GM19467 (cell line): Measurements from ENCODE around the gene WWOX.

Source experiments
- ATAC-seq: cut with Tn5 transposase; IDR thresholded peaks from one replicate; pipeline ENCODE4 v1.9.1; 2021; ENCODE audit warnings: mild to moderate bottlenecking, moderate library complexity; ENCODE audit not compliant: unreplicated experiment

WWOX gene

DNA sequence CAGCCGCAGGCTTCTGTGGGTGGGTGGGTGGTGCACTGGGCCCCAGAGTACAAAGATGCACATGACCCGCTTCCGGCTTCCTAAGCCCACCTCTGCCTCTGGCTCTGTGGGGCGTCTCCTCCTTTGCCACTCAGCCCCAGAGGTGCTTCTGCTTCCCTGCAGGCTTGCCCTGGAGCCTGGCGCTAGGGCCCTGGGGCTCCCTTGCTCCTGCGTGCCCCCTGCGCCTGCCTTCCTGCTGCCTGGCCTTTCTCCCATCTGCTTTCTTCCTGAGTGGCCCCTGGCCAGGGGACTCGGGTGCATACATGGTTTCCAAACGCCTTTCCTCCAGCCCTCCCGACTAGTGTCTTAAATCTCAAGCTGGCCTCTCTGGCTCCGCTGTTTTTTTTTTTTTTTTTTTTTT lies 3.4 kb downstream of the WWOX start:
- ATAC-seq: no peak

DNA sequence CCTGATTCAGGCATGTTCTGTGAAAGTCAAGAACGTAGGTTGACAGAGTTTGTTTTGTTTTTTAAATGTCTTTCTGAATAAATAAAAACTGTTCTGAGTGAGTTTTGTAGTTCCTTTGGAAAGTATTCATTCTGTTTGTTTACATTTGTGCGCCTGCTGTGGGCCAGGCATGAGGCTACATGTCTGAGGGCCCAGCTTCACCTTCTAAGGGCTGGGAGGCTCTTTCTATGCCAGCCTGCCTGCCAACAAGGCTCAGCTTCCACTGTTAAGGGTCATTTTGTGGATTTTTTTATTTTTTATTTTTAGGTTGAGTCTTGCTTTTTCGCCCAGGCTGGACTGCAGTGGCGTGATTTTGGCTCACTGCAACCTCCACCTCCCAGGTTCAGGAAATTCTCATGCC lies 6.1 kb downstream of the WWOX start:
- ATAC-seq: no peak

DNA sequence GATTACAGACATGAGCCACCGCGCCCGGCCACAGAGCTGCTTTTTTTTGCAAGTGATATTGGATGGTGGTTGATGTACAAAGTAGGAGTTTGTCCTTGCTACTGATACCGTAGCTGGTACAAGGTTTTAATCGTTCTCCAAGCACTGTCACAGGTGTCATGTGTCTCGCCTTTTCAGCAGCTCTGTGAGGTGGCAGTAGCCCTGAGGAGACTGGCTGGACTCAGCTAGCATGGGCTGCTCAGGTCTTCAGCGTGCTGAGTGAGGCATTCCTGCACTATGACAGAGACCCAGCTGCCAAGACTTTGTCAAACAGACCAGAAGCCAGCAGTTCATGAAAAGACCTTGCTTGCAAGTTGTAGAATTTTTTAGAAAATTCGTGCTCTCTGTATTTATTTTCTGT lies 7.2 kb downstream of the WWOX start:
- no peak for ATAC-seq

DNA sequence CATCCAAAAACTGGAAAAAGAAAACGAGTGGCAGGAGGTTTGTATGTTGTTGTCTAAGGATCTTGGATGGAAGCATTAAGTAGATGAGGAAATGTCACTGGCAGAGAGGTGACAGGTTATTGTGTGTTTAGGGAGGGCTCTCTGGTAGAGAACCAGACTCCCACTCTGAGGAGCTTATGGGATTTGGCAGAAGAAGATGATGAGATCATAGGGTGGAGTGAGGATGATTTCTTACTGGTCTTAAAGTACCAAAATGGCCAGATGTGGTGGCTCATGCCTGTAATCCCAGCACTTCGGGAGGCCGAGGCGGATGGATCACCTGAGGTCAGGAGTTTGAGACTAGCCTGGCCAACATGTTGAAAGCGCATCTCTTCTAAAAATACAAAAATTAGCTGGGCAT lies 9.0 kb downstream of the WWOX start:
- ATAC-seq: no peak

DNA sequence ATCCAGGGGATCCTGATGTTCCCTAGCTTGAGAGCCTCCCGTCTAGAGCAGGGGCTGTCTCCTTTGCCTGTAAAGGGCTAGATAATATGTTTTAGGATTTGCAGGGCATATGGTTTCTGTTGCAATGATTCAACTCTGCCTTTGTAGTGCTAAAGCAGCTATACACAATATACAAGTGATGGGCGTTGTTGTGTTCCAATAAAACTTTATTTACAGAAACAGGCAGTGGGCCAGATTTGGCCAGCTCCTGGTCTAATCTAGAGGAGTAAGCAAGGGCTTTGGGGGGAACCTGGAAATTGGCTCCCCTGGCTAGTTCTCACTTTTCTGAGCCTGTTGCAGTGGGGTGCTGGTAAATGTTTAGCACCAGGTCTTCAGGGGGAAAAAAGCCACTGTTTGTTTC lies 13.8 kb downstream of the WWOX start:
- no peak for ATAC-seq

DNA sequence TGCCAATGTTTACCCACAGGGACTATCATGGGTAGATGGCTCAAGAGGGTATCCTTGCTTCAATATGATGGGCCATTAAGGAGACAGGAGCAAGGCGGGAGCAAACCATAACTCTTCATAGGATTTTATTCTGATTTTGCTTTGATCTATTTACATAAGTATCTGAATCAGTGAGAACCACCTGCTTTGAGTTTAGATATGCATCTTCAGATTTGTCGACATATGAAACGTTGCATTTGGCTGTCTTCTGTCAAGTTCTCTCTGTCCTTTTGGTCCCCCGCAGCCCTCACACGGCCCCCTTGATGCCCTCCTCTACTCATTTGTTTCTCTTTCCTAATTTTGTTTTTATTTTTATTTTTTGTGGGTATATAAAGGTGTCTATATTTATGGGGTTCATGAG lies 16.2 kb downstream of the WWOX start:
- no peak for ATAC-seq

DNA sequence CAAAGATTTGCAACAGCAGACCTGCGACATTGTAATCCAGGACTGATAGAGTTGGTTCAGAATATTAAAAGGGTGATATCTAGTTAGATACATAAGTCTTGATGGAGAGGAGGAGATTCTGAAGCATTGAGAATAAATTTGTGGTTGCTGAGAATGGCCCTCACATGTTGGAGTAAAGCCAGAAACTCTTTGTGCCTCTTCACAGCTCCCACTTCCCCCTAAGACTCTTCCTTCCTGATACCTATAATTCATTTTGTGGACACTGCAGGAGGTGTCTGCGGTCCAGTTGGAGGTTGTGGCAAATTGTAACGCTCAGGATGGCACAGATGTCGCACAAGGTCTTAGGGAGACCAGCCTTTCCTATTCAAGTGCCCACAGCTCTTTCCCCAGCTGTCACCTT lies 17.5 kb downstream of the WWOX start:
- ATAC-seq: no peak

DNA sequence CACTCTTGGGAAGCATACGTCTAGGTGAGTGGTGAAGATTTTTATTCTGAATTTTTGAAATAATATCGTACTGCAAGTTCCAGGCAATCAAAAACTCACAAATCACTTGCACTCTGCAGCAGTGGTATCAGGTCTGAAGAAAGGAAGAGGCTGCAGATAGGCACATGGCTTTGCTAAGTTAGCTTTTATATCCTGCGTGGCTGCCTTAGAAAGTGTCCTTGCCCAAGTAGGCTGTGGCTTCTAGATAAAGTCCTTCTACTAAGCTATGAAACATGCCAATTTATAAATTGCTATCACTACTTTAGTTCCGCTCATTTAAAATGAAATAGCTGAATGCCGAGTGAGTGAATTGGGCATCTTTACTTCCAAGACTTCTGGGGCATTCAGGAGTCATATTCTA lies 17.9 kb downstream of the WWOX start:
- no peak for ATAC-seq

DNA sequence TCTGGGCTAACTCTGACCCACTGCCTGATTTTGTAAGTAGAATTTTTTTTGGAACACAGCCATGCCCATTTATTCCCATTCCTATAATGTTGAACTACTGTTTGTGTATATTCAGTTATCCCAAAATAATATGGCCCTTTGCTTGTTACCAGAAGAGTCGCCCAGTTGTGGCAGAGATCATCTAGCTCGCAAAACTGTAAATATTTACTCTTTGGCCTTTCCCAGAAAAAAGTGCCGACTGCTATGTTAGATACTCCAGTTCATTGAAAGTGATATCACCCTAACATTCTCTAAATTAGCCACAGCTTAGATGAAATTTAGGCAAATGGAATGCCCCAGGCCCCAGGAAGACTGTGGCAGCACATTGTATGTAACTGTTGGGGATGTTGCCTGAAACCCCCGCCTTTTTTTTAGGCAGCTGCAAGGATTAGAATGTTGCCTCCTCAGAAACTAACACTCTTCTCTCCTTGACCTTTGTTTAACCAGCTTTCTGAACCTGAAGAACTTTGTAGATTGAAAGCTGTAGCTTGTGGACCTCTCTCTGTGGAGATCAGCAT lies 19.1 kb downstream of the WWOX start:
- ATAC-seq: no peak

DNA sequence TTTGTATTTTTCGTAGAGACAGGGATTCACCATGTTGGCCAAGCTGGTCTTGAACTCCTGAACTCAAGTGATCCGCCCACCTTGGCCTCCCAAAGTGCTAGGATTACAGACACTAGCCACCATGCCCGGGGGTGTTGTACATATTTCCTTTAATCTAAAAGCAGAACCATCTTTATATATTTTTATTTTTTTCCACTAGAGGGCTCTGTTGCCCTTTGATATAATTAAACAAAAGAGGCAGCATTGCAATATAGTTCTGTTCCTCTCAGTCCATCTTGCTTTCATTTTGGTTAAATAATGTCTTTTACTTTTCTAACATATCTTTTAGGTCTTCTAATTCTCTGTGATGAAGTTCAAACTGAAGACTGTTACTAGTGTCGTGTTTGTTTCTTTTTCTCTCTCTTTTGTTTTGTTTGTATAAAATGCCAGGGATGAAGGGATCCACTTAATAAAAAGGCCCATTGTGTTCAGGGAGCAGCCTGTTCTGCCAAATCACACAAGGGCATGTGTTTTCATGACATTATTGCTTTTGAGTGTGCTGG lies 23.4 kb downstream of the WWOX start:
- peak; percentile 87 for ATAC-seq

DNA sequence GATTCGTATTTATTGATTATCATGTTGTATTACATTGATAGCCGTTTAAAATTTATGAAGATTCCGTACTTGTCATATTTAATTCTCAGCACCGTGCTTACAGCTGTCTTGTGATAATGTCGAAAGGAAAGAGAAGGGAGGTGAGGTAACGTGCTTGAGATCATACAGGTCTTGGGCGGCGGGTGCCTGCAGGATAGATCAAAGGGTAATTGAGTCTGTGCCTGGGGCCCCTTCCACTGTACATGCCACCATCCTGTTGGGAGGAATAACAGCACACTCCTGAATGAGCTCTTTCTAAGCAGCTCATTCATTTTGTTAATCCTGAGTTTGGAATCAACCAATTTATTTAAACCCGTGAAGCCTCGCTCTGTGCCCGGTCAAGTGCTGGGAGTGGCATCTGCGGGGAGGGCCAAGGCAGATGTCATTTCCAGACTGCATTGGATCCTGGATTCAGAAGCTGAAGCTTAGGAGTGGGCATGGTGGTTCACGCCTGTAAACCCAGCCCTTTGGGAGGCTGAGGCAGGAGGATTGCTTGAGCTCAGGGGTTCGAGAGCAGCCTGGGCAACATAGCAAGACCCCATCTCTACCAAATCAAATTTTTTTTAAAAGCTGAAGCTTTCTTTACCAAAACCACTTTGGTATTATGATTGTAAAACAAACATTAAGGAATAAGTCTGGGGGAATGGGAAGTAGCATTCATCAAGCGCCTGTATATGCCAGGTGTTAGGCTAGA lies 25.8 kb downstream of the WWOX start:
- no peak for ATAC-seq

DNA sequence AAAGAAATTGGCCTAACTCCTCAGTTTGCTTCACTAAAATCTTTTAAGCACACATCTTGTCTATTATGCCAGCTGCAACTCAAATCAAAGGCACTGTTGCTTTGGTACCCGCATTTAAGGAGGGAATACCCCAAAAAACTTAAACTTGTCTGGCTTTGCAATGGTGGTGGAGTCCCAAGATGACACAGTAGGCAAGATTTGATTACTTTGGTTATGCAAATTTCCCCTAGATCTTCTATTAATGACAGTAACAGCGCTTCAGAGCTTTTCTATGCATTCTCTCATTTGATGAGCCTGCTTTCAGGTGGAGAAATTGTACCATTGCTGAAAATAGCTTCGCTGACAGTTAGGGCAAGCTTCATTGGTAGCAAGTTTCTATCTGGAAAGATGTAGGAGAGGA lies 27.2 kb downstream of the WWOX start:
- no peak for ATAC-seq

DNA sequence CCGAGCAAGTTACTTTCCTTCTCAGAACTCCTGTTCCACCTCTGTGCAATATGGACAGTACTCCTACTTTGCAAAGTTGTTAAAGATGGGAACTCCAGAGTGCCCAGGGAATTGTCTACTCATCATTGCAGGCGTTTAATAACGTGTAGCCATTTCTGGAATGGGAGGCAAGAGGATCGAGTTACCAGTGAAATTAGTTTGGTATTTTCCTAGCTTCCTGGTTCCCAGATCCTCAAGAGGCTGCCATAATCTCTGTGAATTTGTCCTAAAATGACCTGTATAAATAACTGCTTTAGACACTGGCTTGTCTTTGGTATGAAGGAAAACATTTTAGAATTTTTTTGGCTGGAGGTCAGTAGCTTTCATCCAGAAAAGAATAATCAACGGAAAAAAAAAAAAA lies 27.7 kb downstream of the WWOX start:
- ATAC-seq: no peak

DNA sequence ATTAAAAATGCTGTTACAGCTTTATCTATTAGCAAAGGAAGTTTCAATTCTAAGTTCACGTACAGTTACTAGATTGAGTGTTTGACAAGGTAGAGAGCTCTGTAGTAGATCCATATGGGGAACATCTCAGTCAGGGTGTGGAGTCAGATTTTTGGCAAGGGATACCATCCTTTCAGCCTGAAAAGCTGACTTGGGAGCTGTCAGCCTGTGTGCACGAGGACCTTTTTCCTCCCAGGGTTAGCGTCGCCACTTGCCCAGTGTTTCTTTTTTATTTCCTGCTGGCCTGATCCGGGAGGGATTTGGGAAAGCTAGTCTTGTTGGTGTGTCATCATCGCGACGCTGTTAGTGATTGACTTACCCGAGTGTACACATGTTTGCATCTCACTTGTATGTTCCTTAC lies 29.5 kb downstream of the WWOX start:
- no peak for ATAC-seq

DNA sequence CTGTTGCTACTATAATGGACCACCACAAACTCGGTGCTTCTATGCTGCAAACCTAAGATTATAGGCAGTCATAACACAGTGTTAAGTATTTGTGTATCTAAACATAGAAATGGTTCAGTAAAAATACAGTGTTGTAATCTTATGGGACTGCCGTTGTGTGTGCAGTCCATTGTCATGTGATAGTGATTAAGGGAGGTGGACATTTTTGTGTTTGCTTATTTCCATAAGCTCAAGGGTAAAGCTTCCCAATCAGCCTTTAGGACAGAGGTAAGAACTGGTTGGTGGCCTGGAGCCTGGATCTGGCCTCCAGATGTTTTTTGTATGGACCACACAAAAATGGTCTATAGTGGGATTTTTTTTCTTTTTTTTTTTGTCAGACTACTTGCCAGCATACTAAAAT lies 29.9 kb downstream of the WWOX start:
- no peak for ATAC-seq

DNA sequence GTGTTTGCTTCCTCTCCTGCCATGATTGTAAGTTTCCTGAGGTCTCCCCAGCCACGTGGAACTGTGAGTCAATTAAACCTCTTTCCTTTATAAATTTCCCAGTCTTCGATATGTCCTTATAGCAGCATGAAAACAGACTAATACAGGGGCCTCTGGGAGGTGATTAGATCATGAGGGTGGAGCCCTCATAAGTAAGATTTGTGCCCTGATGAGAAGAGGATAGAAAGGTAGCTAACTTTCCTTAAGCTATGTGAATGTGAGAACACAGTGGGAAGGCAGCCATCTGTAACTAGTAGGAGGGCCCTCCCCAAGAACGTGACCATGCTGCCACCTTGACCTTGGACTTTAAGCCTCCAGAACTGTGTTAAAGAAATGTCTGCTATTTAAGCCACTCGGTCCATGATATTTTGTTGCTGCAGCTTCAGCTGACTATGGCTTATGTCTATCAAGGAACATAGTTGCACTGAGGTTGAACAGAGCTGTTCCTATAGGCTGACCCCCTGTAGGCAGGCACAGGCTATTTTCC lies 30.7 kb downstream of the WWOX start:
- ATAC-seq: no peak

DNA sequence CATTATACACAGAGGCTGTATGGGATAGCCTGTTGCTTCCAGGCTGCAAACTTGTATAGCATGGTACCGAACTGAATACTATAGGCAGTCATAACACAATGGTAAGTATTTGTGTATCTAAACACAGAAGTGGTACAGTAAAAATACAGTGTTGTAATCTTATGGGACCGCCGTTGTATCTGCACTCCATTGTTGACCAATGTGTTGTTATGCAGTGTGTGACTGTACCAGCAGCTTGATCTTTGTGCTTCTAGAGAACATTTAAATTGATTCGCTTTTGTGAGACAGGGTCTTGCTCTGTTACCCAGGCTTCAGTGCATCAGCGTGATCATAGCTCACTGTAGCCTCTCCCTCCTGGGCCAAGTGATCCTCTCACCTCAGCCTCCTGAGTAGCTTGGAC lies 31.5 kb downstream of the WWOX start:
- no peak for ATAC-seq

DNA sequence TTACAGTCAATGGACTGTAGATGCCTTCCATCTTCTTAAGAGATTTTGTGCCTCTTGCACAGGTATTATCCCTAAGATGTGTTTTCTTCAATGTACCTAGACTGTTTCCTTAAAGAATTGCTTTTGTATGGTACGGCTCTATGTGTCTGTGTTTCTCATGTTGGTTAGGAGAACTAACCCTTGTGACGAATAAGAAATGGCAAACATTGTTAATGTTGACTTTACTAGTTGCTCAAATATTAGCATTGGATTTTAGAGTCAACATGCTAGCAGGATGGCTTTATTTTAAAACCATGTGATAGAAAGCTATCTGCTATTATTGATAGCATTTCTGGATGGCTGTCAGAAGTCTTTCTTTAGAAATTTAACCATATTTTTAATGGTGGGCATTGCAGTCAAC lies 34.5 kb downstream of the WWOX start:
- ATAC-seq: no peak

DNA sequence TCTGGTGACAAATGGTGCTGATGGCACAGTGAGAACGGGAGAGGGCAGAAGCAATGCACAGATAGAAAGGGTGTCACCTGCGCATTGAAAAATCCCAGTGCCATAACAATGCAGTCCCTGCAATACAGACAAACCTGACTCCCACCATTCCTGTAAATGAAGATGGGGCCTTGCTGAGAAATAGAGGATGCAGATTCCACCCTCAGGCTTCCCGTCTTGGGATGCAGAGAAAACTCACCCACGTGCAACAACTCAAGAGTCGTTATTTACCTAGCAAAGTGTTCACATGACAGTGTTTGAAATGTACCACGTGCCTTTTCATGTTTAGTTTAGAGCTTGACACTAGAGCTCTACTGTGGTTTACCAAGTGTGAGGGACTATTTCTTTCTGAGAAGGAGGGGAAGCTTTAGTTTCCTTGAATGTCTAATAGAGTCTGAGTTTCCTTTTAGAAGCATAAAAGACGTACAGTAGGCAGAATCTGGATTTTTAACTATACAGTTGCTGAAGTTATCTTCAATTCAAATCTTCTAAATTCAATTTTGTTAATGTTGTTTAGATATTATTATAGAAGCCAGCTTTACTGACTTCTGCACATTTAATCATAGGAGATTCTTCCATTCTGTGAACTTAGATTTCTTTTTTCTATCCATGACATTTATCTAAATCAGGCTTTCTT lies 35.6 kb downstream of the WWOX start:
- ATAC-seq: no peak

DNA sequence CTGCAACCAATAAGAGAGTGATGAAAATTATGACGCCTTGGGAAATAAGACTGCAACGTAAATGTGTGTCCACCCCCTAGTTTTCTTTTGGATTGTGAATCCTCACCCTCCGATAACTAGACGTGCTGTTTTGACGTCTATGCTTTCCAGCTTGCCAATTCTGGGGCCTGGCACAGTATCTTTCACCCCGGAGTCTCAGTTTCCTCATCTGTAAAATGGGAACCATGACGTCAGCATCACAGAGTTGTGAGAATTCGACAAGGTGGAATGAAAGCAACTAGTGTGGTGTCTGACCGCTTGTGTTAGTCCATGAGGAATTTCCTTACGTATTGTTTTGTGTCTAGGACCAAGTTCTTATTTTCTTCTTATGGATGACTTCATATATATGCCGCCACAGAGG lies 37.7 kb downstream of the WWOX start:
- ATAC-seq: no peak

DNA sequence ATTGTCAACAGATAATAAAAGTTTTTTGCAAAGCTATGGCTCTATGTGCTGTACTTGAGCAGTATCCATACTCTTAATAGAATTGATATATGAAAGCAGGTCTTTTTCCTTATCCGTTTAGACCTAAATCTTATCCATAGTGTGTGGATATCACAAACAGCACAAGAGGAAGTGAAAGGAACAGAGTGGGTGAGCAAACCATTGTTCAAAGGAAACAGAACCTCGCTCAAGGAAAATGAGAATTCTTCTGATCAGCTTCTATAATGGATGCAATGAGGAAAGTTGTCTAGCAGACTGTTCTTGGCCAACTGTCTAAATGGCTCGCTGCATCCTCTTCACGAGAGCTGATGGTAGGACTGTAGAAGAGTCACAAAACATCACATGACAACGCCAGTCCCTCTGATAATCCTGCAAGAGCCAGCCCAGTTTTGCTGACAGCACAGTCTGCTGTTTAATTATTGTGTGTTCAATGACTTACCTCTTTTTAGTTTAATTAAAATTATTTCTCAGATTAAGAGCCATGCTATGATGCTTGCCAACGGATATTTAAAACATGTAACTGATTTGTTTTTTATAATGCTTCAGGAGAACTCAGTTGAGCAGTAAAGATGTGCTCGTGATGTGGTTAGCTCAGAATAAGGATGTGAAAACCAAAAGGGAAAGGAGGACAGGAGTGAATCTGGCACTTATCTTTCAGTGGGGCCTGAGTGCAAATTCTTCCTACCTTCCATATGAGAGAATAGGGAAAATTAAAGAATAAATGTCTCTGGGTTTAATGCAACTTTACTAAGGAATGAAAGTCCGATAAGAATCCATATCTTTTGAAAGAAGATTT lies 38.5 kb downstream of the WWOX start:
- ATAC-seq: no peak
